Left ventricle myocardium inferior (tissue), 1 donor: Measurements from ENCODE around the gene FBXO34. TPM values are rescaled to one million over a fixed set of nuclear protein-coding genes. Genes with fewer than 3 reads are reported as not detected.
A peak's percentile ranks its signal among the peaks of the same experiment; 100 is the strongest.

ENCODE experiments used
- DNase-seq: peaks from one replicate; pipeline ENCODE4 v3.0.0-alpha.2; 2020
- H3K27ac ChIP-seq: fragments of 200-600 bp; replicated peaks from 2 replicates; pipeline ENCODE4 v1.8.0; 2021
- H3K27me3 ChIP-seq: fragments of 200-600 bp; 2 replicates; pipeline ENCODE4 v1.8.0; 2021; ENCODE audit warnings: low read depth
- H3K36me3 ChIP-seq: fragments of 200-600 bp; 2 replicates; pipeline ENCODE4 v1.8.0; 2021
- H3K4me1 ChIP-seq: fragments of 200-600 bp; 2 replicates; pipeline ENCODE4 v1.8.0; 2021
- H3K4me3 ChIP-seq: fragments of 200-600 bp; 2 replicates; pipeline ENCODE4 v1.8.0; 2021; ENCODE audit warnings: mild to moderate bottlenecking, moderate library complexity
- H3K9me3 ChIP-seq: fragments of 200-600 bp; replicated peaks from 2 replicates; pipeline ENCODE4 v1.8.0; 2021
- intact Hi-C: fragments of 100-400 bp; cut with micrococcal nuclease; formaldehyde crosslinking; loops from one replicate; pipeline ENCODE4 v1.11.0; 2022
- long read RNA-seq: library from polyadenylated mRNA; unstranded; transcript quantifications from one replicate; pipeline ENCODE4 v2.0.0, GENCODE V29; 2021
- total RNA-seq: library from RNA; stranded (reverse); fragmentation: NEBNext Ultra II Directional; extraction: Animal tissue kit (Norgen Biotek cat#: 25700); gene quantifications from one replicate; pipeline ENCODE4 v1.2.1, GENCODE V29; 2021
- TF ChIP-seq, protein P1 (sequence below): fragments of 200-600 bp; IDR thresholded peaks from 2 replicates; pipeline ENCODE4 v1.8.0; 2021; ENCODE audit warnings: antibody characterized with exemption, mild to moderate bottlenecking, borderline replicate concordance
- donor health status: DM: no; HTN: yes; CAD: no; lungs with severe emphysema.

The FBXO34 gene
- 22.4 TPM for total RNA-seq
- long read RNA-seq, transcript FBXO34-201 (2 exons, 3,464 nt): major isoform, 55 of 71 reads
- long read RNA-seq, partial matches to known transcripts: 7 of 71 reads
- long read RNA-seq, other reads (novel, unspliced or antisense): 8 of 71 reads

DNA sequence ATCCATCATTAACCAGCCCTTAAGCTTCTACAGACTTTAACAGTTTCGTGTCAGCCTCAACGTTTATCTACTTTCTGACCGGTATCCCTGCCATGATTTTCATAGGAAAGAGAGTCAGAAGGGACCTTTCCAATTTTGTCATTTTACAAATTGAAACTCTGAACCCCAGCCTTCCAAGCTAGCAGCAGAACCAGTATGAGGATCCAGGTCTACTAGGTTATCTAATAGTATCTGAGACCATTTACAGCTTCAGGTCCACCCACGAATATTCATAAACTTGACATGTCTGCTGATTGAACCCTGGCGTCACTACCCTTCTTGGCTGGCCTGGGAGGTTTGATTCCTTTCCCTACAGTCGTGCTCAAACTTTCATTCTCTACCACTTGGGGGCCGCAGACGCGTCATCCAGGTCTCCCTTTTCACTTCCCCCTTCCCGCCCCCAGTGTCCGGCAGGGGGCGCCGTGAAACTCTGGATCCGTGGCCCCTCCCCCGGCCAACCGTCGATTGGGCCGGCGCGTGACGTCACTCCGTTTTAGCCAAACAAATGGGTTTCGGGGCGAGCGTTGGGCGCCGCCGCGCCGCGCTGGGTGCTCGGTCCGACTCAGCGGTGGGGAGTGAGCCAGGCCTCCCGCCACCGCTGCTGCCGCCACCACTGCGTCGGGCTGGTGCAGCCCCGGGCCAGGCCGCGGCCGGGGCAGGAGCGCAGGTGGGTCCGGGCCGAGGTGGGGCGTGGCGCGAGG lies at the start of gene FBXO34:
Gene FBXO34 (plus strand): TSS at position 590 of the 740 bp plus-strand sequence. CDS start 78,970 bp downstream, outside the sequence.
- TF ChIP-seq, protein P1, sequence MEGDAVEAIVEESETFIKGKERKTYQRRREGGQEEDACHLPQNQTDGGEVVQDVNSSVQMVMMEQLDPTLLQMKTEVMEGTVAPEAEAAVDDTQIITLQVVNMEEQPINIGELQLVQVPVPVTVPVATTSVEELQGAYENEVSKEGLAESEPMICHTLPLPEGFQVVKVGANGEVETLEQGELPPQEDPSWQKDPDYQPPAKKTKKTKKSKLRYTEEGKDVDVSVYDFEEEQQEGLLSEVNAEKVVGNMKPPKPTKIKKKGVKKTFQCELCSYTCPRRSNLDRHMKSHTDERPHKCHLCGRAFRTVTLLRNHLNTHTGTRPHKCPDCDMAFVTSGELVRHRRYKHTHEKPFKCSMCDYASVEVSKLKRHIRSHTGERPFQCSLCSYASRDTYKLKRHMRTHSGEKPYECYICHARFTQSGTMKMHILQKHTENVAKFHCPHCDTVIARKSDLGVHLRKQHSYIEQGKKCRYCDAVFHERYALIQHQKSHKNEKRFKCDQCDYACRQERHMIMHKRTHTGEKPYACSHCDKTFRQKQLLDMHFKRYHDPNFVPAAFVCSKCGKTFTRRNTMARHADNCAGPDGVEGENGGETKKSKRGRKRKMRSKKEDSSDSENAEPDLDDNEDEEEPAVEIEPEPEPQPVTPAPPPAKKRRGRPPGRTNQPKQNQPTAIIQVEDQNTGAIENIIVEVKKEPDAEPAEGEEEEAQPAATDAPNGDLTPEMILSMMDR: peak; percentile 100
- Histone ChIP-seq H3K27ac (peak within 1 kb of the TSS; percentile 95), H3K36me3 (no peaks in the 10 kb centered on the region), H3K9me3 (no peaks in the 10 kb centered on the region), H3K4me3 (peak within 1 kb of the TSS; percentile 96), H3K4me1 (peaks cover 46% of the 10 kb centered on the region), H3K27me3 (no peaks in the 10 kb centered on the region)
- DNase-seq: peak; percentile 99
- intact Hi-C loops: loop anchor here (10.0 kb wide), 1 partner anchor 74 kb away; no protein-coding TSS in a partner anchor

- Histone ChIP-seq H3K27me3 (no peaks in the 10 kb centered on the region), H3K4me3 (no peak overlapping the region), H3K4me1 (no peaks in the 10 kb centered on the region), H3K27ac (no peak overlapping the region), H3K9me3 (peaks cover 14% of the 10 kb centered on the region), H3K36me3 (no peaks in the 10 kb centered on the region)
- DNase-seq: no peak
- TF ChIP-seq, protein P1: no peak
- intact Hi-C loops: no loop called here
Measured at GRCh38 chr14:55221968-55222367, 49.3 kb upstream of the FBXO34 start.

- DNase-seq: no peak
- no peaks in the 10 kb centered on the region for H3K36me3 ChIP-seq
- TF ChIP-seq, protein P1: no peak
- intact Hi-C loops: no loop called here
- no peaks in the 10 kb centered on the region for H3K27me3 ChIP-seq
- H3K4me1 ChIP-seq: no peaks in the 10 kb centered on the region
- H3K4me3 ChIP-seq: no peak overlapping the region
- H3K9me3 ChIP-seq: peaks cover 20% of the 10 kb centered on the region
- no peak overlapping the region for H3K27ac ChIP-seq
Measured at GRCh38 chr14:55223364-55223763, 47.9 kb upstream of the FBXO34 start.

DNA sequence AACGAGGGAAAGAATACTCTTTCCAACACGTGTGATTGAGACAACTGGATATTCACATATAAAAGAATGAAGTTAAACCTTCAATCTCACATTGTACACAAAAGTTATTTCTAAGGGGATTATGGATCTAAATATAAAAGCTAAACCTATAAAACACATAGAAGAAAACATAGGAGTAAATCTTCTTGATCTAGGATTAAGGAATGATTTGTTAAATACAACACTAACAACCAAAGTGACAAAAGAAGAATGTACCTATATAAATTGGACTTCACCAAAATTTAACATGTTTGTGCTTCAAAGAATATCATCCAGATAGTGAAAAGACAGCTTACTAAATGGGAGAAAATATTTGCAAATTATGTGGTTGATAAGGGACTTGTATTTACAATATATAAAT lies 43.0 kb upstream of the FBXO34 start:
- no peak overlapping the region for H3K27ac ChIP-seq
- intact Hi-C loops: no loop called here
- no peaks in the 10 kb centered on the region for H3K36me3 ChIP-seq
- H3K9me3 ChIP-seq: peaks cover 20% of the 10 kb centered on the region
- peaks cover 6% of the 10 kb centered on the region for H3K4me1 ChIP-seq
- TF ChIP-seq, protein P1: no peak
- no peaks in the 10 kb centered on the region for H3K27me3 ChIP-seq
- no peak overlapping the region for H3K4me3 ChIP-seq
- DNase-seq: no peak

- Histone ChIP-seq H3K4me3 (no peak overlapping the region), H3K27me3 (no peaks in the 10 kb centered on the region), H3K27ac (peak overlapping the region; percentile 44), H3K36me3 (no peaks in the 10 kb centered on the region), H3K4me1 (peaks cover 15% of the 10 kb centered on the region), H3K9me3 (no peaks in the 10 kb centered on the region)
- intact Hi-C loops: no loop called here
- TF ChIP-seq, protein P1: no peak
- no peak for DNase-seq
Measured at GRCh38 chr14:55233591-55233990, 37.6 kb upstream of the FBXO34 start.
